Glomerular visceral epithelial cell (primary cell): Measurements from ENCODE around the gene HSD17B12.

Experiments
- DNase-seq: peaks from one replicate; pipeline ENCODE4 v3.0.0-alpha.2; 2016; ENCODE audit errors: extremely low spot score

HSD17B12 gene

GRCh38 chr11:43797866-43798265 lies 117.3 kb downstream of the HSD17B12 start:
- no peak for DNase-seq

GRCh38 chr11:43802509-43802908 lies 122.0 kb downstream of the HSD17B12 start:
- no peak for DNase-seq

GRCh38 chr11:43803766-43804165 lies 123.2 kb downstream of the HSD17B12 start:
- no peak for DNase-seq

- no peak for DNase-seq
Measured at GRCh38 chr11:43806976-43807375, 126.4 kb downstream of the HSD17B12 start.

- DNase-seq: no peak
Measured at GRCh38 chr11:43810929-43811596, 130.5 kb downstream of the HSD17B12 start.

- no peak for DNase-seq
Measured at GRCh38 chr11:43812471-43812870, 131.9 kb downstream of the HSD17B12 start.

GRCh38 chr11:43818220-43818619 lies 137.7 kb downstream of the HSD17B12 start:
- DNase-seq: no peak

- no peak for DNase-seq
Measured at GRCh38 chr11:43819926-43820325, 139.4 kb downstream of the HSD17B12 start.

- no peak for DNase-seq
Measured at GRCh38 chr11:43823316-43823715, 142.8 kb downstream of the HSD17B12 start.

- no peak for DNase-seq
Measured at GRCh38 chr11:43823851-43824250, 143.3 kb downstream of the HSD17B12 start.

GRCh38 chr11:43825217-43825816 lies 144.8 kb downstream of the HSD17B12 start:
- DNase-seq: peak; percentile 34

GRCh38 chr11:43830928-43831440 lies 150.4 kb downstream of the HSD17B12 start:
- peak; percentile 98 for DNase-seq

GRCh38 chr11:43832536-43832935 lies 152.0 kb downstream of the HSD17B12 start:
- peak; percentile 55 for DNase-seq

- DNase-seq: peak; percentile 6
Measured at GRCh38 chr11:43833657-43834073, 153.1 kb downstream of the HSD17B12 start.

GRCh38 chr11:43834286-43834685 lies 153.7 kb downstream of the HSD17B12 start:
- DNase-seq: no peak

GRCh38 chr11:43835104-43835503 lies 154.6 kb downstream of the HSD17B12 start:
- no peak for DNase-seq

GRCh38 chr11:43837879-43838278 lies 157.3 kb downstream of the HSD17B12 start:
- DNase-seq: no peak

- DNase-seq: no peak
Measured at GRCh38 chr11:43842021-43842420, 161.5 kb downstream of the HSD17B12 start.

GRCh38 chr11:43845816-43846215 lies 165.3 kb downstream of the HSD17B12 start:
- no peak for DNase-seq

GRCh38 chr11:43852057-43852636 lies 171.6 kb downstream of the HSD17B12 start:
- DNase-seq: peak; percentile 70

GRCh38 chr11:43853781-43854180 lies 173.2 kb downstream of the HSD17B12 start:
- no peak for DNase-seq

- no peak for DNase-seq
Measured at GRCh38 chr11:43856993-43857392, 176.5 kb downstream of the HSD17B12 start.

- no peak for DNase-seq
Measured at GRCh38 chr11:43861141-43861540, 180.6 kb downstream of the HSD17B12 start.
